Naive thymus-derived CD8-positive, alpha-beta T cell (primary cell): Measurements from ENCODE around the gene AMZ1. TPM values are rescaled to one million over a fixed set of nuclear protein-coding genes. Genes with fewer than 3 reads are reported as not detected.

Experiments used
- ATAC-seq, 2 donors: fragments of 150-1000 bp; cut with Tn5 transposase in 1 of 2; sonication (Bioruptor Pico), chemical (Tn5 transposase) in 1 of 2; 1 replicate in 1 of 2; 2 replicates in 1 of 2; pipeline ENCODE4 v1.10.0; 2021; ENCODE audit warnings: mild to moderate bottlenecking in 2 of 2, moderate library complexity in 2 of 2
- POLR2A ChIA-PET: fragments of 350-600 bp; sonication (Branson Sonifier 250); formaldehyde crosslinking; loops from one replicate; lab custom pipeline; 2021; ENCODE audit warnings: antibody characterized with exemption; lab: Charles Lee
- DNase-seq, 10 donors: peaks; one replicate each; pipeline versions ENCODE4 v3.0.0 to v3.0.0-alpha.2; 2020 to 2022
- H3K27ac Mint-ChIP-seq, 10 donors: one replicate each; pipeline ENCODE4 v1.8.0; 2020 to 2022; ENCODE audit warnings: mild to moderate bottlenecking in 10 of 10, mixed read lengths in 10 of 10, moderate library complexity in 4 of 10, inconsistent platforms in 1 of 10
- H3K27me3 Mint-ChIP-seq, 5 donors: one replicate each; pipeline ENCODE4 v1.8.0; 2021 to 2022; ENCODE audit warnings: mixed read lengths in 5 of 5
- H3K36me3 Mint-ChIP-seq, 3 donors: one replicate each; pipeline ENCODE4 v1.8.0; 2020 to 2022; ENCODE audit warnings: mixed read lengths in 3 of 3, mild to moderate bottlenecking in 2 of 3, inconsistent platforms in 1 of 3
- H3K4me1 Mint-ChIP-seq, 4 donors: one replicate each; pipeline ENCODE4 v1.8.0; 2021 to 2022; ENCODE audit warnings: mixed read lengths in 4 of 4
- H3K4me3 Mint-ChIP-seq, 10 donors: one replicate each; pipeline ENCODE4 v1.8.0; 2020 to 2022; ENCODE audit warnings: mild to moderate bottlenecking in 10 of 10, mixed read lengths in 10 of 10, moderate library complexity in 6 of 10, inconsistent platforms in 1 of 10
- H3K9me3 Mint-ChIP-seq, 9 donors: one replicate each; pipeline ENCODE4 v1.8.0; 2020 to 2022; ENCODE audit warnings: mixed read lengths in 9 of 9, mild to moderate bottlenecking in 3 of 9, inconsistent platforms in 1 of 9, moderate library complexity in 1 of 9
- polyA plus RNA-seq, 3 donors: library from polyadenylated mRNA; unstranded; fragments of 300-500 nt; fragmentation: Illumina TruSeq; gene quantifications; one replicate each; pipeline ENCODE4 v1.2.3, GENCODE V29; 2021
- total RNA-seq, 8 experiments: library from RNA in 2 of 8; stranded (reverse) in 2 of 8; gene quantifications; one replicate each; pipeline ENCODE4 v1.2.3 and lab custom pipeline; 2021 to 2026

AMZ1 gene
- total and polyA plus RNA-seq, 5 experiments from 2014 or later: 0.05 TPM; not detected in 4

GRCh38 chr7:2700141-2700850 lies 12.3 kb downstream of the AMZ1 start:
- H3K4me3 Mint-ChIP-seq: peak overlapping the region in 6 of 10 donors; percentile 12 to 58 (median 34)
- H3K27ac Mint-ChIP-seq: peak overlapping the region in 4 of 10 donors; percentile 56 to 69 (median 60)
- POLR2A ChIA-PET: interaction anchor here (1.0 to 3.8 kb wide), 4 partner anchors 9 to 24 kb away, joined by 3 to 26 read pairs (median 8); no protein-coding TSS in a partner anchor
- ATAC-seq (no peak), DNase-seq (peak in 1 of 10 donors; percentile 64)
- peaks cover 13 to 34% (median 24%) of the 10 kb centered on the region in 4 donors for H3K4me1 Mint-ChIP-seq
- no peaks in the 10 kb centered on the region for H3K9me3 Mint-ChIP-seq
- no peaks in the 10 kb centered on the region for H3K36me3 Mint-ChIP-seq
- peaks cover 0 to 2% (median 0%) of the 10 kb centered on the region in 5 donors for H3K27me3 Mint-ChIP-seq

DNA sequence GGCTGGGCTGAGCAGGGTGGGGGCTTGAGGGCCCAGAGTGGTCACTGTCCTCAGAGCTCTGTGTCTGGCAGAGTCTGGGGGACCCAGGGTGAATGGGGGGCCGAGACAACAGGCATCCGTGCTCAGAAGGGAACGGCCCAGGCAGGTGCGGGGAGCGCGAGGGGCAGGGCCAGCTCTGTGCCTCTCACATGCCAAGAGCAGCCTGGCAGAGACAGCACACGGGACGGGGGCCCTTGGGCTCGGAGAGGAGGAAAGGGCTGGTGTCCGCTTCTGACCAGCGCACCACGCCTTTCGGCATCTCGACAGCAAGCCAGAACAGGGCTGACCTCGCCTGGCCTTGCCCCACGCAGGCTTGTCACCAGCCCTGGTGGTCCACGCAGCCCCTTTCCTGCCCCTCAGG lies 13.4 kb downstream of the AMZ1 start:
- Mint-ChIP-seq H3K27ac (no peak overlapping the region), H3K36me3 (no peaks in the 10 kb centered on the region), H3K4me1 (peaks cover 13 to 34% (median 24%) of the 10 kb centered on the region in 4 donors), H3K4me3 (no peak overlapping the region), H3K9me3 (no peaks in the 10 kb centered on the region), H3K27me3 (peaks cover 0 to 2% (median 0%) of the 10 kb centered on the region in 5 donors)
- POLR2A ChIA-PET: interaction anchor here (1.3 to 1.4 kb wide), 2 partner anchors 14 to 30 kb away, joined by 3 read pairs; no protein-coding TSS in a partner anchor
- no peak for ATAC-seq
- peak in 1 of 10 donors; percentile 58 for DNase-seq

DNA sequence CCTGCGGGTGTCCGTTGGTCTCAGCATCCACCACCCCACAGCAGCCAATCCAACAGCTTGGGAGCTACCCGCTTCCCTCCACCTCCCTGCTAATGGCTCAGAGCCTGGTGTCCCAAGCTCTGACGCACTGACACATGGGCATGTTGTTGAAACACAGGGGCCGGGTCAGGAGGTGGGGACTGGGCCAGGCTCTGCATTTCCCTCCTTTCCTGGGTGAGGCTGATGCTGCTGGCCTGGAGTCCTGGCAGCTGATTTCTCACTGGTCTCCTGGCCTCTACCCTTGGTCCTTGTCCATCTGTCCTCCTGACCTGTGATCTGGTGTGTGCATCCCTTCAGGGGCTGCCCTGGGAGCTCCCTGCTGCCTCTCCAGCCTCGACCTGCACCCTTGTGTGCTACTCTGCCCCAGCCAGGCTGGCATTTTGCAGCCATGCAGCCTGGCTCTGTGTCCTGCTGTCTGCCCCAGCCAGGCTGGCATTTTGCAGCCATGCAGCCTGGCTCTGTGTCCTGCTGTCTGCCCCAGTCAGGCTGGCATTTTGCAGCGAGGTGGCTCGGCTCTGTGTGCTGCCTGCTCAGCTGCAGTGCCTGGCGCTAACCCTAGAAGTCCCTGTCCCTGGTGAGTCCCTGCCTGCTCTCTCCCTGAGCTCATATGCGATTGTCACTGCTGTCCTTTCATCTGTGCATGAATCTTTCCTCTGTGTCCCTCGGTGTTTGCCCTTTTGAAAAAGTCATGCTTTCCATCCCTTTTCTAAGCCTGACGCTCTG lies 14.0 kb downstream of the AMZ1 start:
- Mint-ChIP-seq H3K27me3 (peaks cover 0 to 2% (median 0%) of the 10 kb centered on the region in 5 donors), H3K9me3 (no peaks in the 10 kb centered on the region), H3K4me3 (peak overlapping the region in 1 of 10 donors; percentile 33), H3K27ac (no peak overlapping the region), H3K4me1 (peaks cover 13 to 34% (median 24%) of the 10 kb centered on the region in 4 donors), H3K36me3 (no peaks in the 10 kb centered on the region)
- POLR2A ChIA-PET: interaction anchor here (1.3 to 1.4 kb wide), 2 partner anchors 13 to 31 kb away, joined by 3 read pairs; no protein-coding TSS in a partner anchor
- no peak for ATAC-seq
- DNase-seq: peak in 1 of 10 donors; percentile 38

DNA sequence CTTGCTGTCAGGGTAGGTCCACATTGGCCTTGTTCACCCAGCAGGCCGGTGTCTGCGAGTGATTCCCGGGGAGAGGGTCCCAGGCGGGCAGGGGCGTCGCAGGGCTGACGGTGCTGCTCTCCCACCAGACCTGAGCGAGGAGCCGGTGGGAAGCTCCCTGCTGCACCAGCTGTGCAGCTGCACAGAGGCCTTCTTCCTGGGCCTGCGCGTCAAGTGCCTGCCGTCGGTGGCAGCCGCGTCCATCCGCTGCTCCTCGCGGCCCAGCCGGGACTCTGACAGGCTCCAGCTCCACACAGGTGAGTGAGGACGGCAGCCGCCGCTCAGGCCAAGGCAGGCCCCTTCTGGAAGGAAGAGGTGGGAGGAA lies 14.6 kb downstream of the AMZ1 start:
- Mint-ChIP-seq H3K36me3 (no peaks in the 10 kb centered on the region), H3K9me3 (no peaks in the 10 kb centered on the region), H3K4me1 (peaks cover 13 to 34% (median 22%) of the 10 kb centered on the region in 4 donors), H3K4me3 (no peak overlapping the region), H3K27me3 (peaks cover 0 to 3% (median 0%) of the 10 kb centered on the region in 5 donors), H3K27ac (no peak overlapping the region)
- no peak for ATAC-seq
- DNase-seq: no peak
- POLR2A ChIA-PET: interaction anchor here (1.3 kb wide), 1 partner anchor 32 kb away, joined by 3 read pairs; no protein-coding TSS in a partner anchor

- H3K27me3 Mint-ChIP-seq: peaks cover 0 to 13% (median 7%) of the 10 kb centered on the region in 5 donors
- POLR2A ChIA-PET: no interaction called here
- no peak overlapping the region for H3K27ac Mint-ChIP-seq
- H3K36me3 Mint-ChIP-seq: no peaks in the 10 kb centered on the region
- ATAC-seq (no peak), DNase-seq (peak in 1 of 10 donors; percentile 40)
- no peaks in the 10 kb centered on the region for H3K9me3 Mint-ChIP-seq
- H3K4me1 Mint-ChIP-seq: peaks cover 6 to 24% (median 11%) of the 10 kb centered on the region in 4 donors
- H3K4me3 Mint-ChIP-seq: no peak overlapping the region
Measured at GRCh38 chr7:2705371-2706096, 17.5 kb downstream of the AMZ1 start.

DNA sequence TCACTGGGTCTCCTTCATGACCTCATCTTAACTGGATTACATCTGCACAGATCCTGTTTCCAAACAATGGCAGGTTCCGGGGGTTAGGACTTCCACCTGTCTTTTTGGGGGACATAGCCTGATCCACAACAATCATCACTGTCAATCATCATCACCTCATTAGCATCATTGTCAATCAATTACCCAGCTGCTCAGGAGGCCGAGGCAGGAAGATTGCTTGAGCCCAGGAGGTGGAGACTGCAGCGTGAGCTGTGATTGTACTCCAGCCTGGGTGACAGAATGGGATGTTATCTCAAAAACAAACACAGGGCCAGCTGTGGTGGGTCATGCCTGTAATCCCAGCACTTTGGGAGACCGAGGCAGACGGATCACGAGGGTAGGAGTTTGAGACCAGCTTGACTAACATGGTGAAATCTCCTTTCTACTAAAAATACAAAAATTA lies 18.7 kb downstream of the AMZ1 start:
- H3K9me3 Mint-ChIP-seq: no peaks in the 10 kb centered on the region
- DNase-seq: peak in 1 of 10 donors; percentile 10
- H3K4me3 Mint-ChIP-seq: no peak overlapping the region
- H3K36me3 Mint-ChIP-seq: no peaks in the 10 kb centered on the region
- H3K27ac Mint-ChIP-seq: no peak overlapping the region
- peaks cover 0 to 18% (median 8%) of the 10 kb centered on the region in 5 donors for H3K27me3 Mint-ChIP-seq
- no peak for ATAC-seq
- POLR2A ChIA-PET: no interaction called here
- peaks cover 11 to 31% (median 20%) of the 10 kb centered on the region in 4 donors for H3K4me1 Mint-ChIP-seq

DNA sequence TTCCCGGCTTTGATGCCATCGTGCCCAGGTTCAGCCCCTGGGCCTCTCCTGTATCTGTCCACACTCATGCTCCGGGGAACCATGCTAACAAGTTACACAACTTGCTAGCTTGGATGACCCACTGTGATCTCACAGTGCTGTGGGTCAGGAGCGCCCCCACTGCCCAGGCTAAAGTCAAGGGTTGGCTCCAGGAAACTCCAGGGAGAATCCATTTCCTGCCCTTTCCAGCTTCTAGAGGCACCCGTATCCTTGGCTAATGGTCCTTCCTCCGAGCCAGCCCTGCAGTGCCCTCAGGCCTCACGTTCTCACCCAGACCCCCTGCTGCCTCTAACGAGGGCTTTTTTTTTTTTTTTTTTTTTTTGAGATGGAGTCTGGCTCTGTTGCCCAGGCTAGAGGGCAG lies 19.5 kb downstream of the AMZ1 start:
- no peak for ATAC-seq
- Mint-ChIP-seq H3K36me3 (no peaks in the 10 kb centered on the region), H3K27me3 (peaks cover 0 to 20% (median 8%) of the 10 kb centered on the region in 5 donors), H3K9me3 (no peaks in the 10 kb centered on the region), H3K4me1 (peaks cover 11 to 30% (median 22%) of the 10 kb centered on the region in 4 donors), H3K27ac (no peak overlapping the region), H3K4me3 (no peak overlapping the region)
- DNase-seq: peak in 1 of 10 donors; percentile 45
- POLR2A ChIA-PET: interaction anchor here (4.1 kb wide), 1 partner anchor 9 kb away, joined by 26 read pairs; no protein-coding TSS in a partner anchor

DNA sequence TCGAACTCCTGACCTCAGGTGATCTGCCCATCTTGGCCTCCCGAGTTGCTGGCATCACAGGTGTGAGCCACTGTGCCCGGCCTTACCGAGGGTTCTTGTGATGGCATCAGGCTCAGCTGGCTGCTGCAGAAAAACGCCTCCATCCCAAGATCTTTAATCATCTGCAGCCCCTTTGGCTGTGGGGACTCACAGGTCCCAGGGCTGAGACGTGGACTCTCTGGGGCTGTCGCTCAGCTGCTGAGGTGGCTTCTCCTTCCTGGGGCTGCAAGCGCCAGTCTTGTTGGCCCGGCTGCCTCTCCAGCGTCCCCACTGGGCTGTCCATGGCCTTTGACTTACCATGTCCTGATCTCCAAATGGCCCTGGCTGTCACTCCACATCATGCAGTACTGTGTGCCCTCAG lies 20.0 kb downstream of the AMZ1 start:
- POLR2A ChIA-PET: interaction anchor here (2.5 to 4.1 kb wide), 2 partner anchors 9 to 10 kb away, joined by 17 to 26 read pairs; no protein-coding TSS in a partner anchor
- Mint-ChIP-seq H3K27ac (no peak overlapping the region), H3K36me3 (no peaks in the 10 kb centered on the region), H3K27me3 (peaks cover 0 to 21% (median 8%) of the 10 kb centered on the region in 5 donors), H3K9me3 (no peaks in the 10 kb centered on the region), H3K4me1 (peaks cover 11 to 29% (median 22%) of the 10 kb centered on the region in 4 donors), H3K4me3 (no peak overlapping the region)
- ATAC-seq: no peak
- DNase-seq: peak in 1 of 10 donors; percentile 58

- POLR2A ChIA-PET: interaction anchor here (1.0 to 4.1 kb wide), 4 partner anchors 10 to 182 kb away, joined by 3 to 26 read pairs (median 11); no protein-coding TSS in a partner anchor
- peaks cover 11 to 32% (median 25%) of the 10 kb centered on the region in 4 donors for H3K4me1 Mint-ChIP-seq
- peaks cover 2 to 24% (median 8%) of the 10 kb centered on the region in 5 donors for H3K27me3 Mint-ChIP-seq
- ATAC-seq (no peak), DNase-seq (peak in 1 of 10 donors; percentile 55)
- H3K9me3 Mint-ChIP-seq: no peaks in the 10 kb centered on the region
- no peaks in the 10 kb centered on the region for H3K36me3 Mint-ChIP-seq
- no peak overlapping the region for H3K4me3 Mint-ChIP-seq
- H3K27ac Mint-ChIP-seq: no peak overlapping the region
Measured at GRCh38 chr7:2708547-2709310, 20.7 kb downstream of the AMZ1 start.

GRCh38 chr7:2709553-2710285 lies 21.7 kb downstream of the AMZ1 start:
- no peaks in the 10 kb centered on the region for H3K36me3 Mint-ChIP-seq
- H3K27ac Mint-ChIP-seq: peak overlapping the region in 4 of 10 donors; percentile 13 to 61 (median 28)
- DNase-seq (peak; percentile 47 to 83 (median 80)), ATAC-seq (peak; percentile 86 to 97)
- H3K9me3 Mint-ChIP-seq: no peaks in the 10 kb centered on the region
- H3K4me1 Mint-ChIP-seq: peaks cover 16 to 42% (median 34%) of the 10 kb centered on the region in 4 donors
- POLR2A ChIA-PET: interaction anchor here (0.5 to 4.1 kb wide), 9 partner anchors 9 to 290 kb away, joined by 3 to 26 read pairs (median 5); no protein-coding TSS in a partner anchor
- peak overlapping the region in 9 of 10 donors; percentile 42 to 79 (median 65) for H3K4me3 Mint-ChIP-seq
- peaks cover 5 to 30% (median 8%) of the 10 kb centered on the region in 5 donors for H3K27me3 Mint-ChIP-seq
